ENCODE measurements around the gene ABL1. TPM values are rescaled to one million over a fixed set of nuclear protein-coding genes. Genes with fewer than 3 reads are reported as not detected.

The ABL1 gene
- total and polyA plus RNA-seq, 5 donors from 2014 or later: 5.5 to 33.9 (median 8.6) TPM

DNA sequence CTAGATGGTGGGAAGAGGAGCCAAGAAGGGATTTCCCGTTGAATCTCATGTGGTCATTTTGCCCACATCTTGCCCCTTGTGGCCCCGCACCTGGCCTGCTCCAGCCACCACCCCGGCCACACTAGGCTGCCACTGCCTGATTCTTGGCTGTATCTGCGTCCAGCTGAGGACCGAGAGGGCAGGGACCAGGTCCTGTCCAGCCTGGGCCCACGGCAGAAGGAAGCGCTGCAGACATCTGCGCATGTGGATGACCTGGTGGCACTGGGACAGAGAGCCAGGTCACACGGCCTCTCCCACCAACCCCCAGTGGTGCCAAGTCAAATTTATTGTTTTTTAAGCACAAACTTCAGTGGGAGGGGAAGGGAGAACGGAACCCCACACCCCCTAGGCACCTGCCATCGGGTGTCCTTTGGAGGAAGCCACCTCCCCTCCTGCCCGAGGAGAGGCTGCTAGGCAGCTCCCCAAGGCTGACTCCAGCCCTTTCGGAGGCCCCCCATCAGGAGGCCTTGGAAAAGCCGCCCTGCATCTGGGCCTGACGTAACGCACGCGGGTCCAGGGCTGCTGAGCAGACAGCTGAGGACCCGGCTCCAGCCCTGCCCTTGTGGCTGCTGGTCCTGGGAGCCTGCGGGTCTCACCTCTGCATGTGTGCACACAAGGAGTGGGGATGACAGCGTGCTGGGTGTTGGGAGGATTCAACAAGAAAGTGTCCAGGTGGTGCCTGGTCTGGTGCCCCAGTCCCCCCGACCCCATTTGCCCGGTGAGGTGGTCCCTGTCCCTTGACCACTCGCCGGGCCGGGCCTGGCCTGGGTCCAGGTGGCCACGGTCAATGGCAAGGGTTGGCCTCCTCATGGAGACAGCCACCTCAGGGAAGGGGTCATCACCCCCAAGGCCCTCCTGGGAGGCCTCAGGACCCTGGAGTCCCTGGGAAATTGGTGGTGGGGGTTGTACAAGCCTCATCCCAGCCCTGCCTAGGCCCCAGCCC, 67.4 kb downstream of the ABL1 start:
- H3K4me3 ChIP-seq (ENCODE audit: low read depth, low read length): no peak overlapping the region
- H3K4me1 Mint-ChIP-seq: peaks cover 0 to 2% (median 0%) of the 10 kb centered on the region in 4 donors
- no peak for DNase-seq
- H3K4me1 ChIP-seq (ENCODE audit: control insufficient read depth, insufficient read depth, low read length, poor library complexity, severe bottlenecking): no peaks in the 10 kb centered on the region
- no peak overlapping the region for H3K4me3 Mint-ChIP-seq
- no peaks in the 10 kb centered on the region for H3K9me3 Mint-ChIP-seq
- no peaks in the 10 kb centered on the region for H3K9me3 ChIP-seq (ENCODE audit: control insufficient read depth in 2 of 2, low read length in 2 of 2)
- no peaks in the 10 kb centered on the region for H3K27me3 Mint-ChIP-seq
- H3K27ac ChIP-seq (ENCODE audit: insufficient read depth, low read length, poor library complexity, severe bottlenecking): no peak overlapping the region
- no peaks in the 10 kb centered on the region for H3K27me3 ChIP-seq (ENCODE audit: control insufficient read depth, insufficient read depth, low read length)
- H3K36me3 Mint-ChIP-seq: no peaks in the 10 kb centered on the region
- no peak overlapping the region for H3K27ac Mint-ChIP-seq
- no peak for ATAC-seq (ENCODE audit: low read depth in 2 of 2)
- H3K36me3 ChIP-seq (ENCODE audit: control insufficient read depth, insufficient read depth, low read length): no peaks in the 10 kb centered on the region

DNA sequence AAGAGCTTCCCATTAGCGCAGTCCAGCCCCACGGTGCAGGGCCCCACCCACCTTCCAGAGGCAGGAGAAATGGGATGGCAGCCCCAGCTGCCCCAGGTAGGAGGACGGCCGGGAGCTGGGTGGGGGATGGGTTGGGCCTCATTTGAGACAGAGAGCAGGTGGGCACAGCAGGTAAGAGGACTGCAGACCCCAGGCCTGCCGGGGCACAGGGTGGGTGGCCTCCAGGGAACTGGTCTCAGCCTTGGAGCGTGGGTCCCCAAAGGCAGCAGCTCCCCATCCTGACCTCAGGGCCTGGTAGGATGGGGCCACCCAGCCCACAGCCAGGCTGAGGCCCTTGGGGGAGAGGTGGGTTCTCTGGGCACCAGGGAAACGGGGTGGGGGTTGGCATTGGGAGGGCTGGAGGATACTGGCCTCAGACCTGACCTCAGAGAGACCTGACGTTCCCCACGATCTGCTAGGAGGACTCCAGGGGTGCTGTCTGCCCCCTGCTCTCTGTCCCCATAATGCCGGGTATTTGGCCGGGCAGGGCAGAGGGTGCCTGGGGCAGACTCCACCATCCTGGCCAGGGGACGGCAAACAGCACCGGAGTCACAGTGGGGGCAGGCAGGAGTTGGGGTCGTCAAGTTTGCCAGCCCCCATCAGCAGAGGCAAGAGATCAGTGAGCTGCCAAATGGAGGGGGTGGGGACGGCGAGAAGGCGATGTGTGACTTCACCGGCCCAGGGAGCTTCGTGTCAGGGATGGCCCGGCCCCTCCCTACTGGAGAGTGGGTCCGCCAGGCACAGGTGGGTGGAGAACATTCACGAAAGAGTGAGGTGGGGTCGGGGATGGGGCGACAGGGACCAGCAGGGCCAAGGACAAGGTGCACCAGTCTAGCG, 68.4 kb downstream of the ABL1 start:
- no peaks in the 10 kb centered on the region for H3K27me3 ChIP-seq (ENCODE audit: control insufficient read depth, insufficient read depth, low read length)
- H3K27ac Mint-ChIP-seq: no peak overlapping the region
- no peak for DNase-seq

DNA sequence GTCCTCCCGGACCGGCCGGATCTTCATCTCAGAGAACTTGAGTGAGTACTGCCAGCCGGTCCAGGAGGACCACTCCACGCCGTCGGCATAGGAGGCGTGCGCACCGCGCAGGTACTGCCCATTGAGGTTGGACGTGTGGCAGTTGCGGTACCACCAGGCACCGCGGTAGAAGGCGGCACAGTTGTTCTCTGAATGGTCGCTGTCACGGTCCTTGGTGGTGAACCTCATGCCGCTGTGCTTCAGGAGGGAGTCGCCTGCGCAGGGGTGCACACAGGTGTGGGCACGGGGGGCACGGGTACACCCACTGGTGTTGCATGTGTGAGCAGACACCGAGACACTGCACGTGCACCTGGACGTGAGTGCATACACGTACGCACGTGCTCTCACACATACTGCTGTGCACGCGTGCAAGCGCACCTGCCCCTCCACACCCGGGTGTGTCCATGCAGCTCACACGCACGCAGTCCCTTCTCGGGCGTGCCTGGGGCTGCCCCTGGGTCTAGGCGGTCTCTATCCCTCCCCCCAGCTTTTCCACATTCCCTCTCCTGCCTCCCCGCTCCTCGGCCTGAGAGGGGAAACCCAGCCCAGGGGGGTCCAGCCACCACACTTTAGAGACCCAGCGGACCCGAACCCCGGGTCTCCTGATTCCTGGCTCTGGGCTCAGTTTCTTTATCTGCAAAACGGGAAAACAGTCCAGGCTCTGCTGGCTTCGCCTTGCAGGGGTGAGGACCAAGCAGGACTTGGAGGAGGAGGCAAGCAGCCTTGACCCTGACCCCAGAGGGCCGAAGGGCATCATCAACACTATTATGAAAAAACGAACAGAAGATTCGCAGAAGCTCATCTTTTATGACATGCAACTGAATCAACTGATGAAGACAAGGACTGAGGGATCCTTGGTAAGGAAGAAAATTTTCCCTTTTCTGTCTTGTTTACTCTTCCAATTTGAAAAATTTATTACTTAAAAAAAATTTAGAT, 69.3 kb downstream of the ABL1 start:
- H3K27ac Mint-ChIP-seq: no peak overlapping the region
- no peaks in the 10 kb centered on the region for H3K9me3 Mint-ChIP-seq
- no peak overlapping the region for H3K4me3 Mint-ChIP-seq
- H3K4me1 Mint-ChIP-seq: peaks cover 0 to 2% (median 0%) of the 10 kb centered on the region in 4 donors
- DNase-seq (no peak), ATAC-seq (ENCODE audit: low read depth in 2 of 2) (no peak)
- Histone ChIP-seq H3K27ac (ENCODE audit: insufficient read depth, low read length, poor library complexity, severe bottlenecking) (no peak overlapping the region), H3K4me1 (ENCODE audit: control insufficient read depth, insufficient read depth, low read length, poor library complexity, severe bottlenecking) (no peaks in the 10 kb centered on the region), H3K36me3 (ENCODE audit: control insufficient read depth, insufficient read depth, low read length) (no peaks in the 10 kb centered on the region), H3K4me3 (ENCODE audit: low read depth, low read length) (no peak overlapping the region), H3K9me3 (ENCODE audit: control insufficient read depth in 2 of 2, low read length in 2 of 2) (no peaks in the 10 kb centered on the region), H3K27me3 (ENCODE audit: control insufficient read depth, insufficient read depth, low read length) (no peaks in the 10 kb centered on the region)
- H3K36me3 Mint-ChIP-seq: no peaks in the 10 kb centered on the region
- peaks cover 5% of the 10 kb centered on the region for H3K27me3 Mint-ChIP-seq

More for the DNA sequence above, 68.4 kb downstream of the ABL1 start:
- ATAC-seq (ENCODE audit: low read depth in 2 of 2): no peak
- Mint-ChIP-seq H3K27me3 (no peaks in the 10 kb centered on the region), H3K9me3 (no peaks in the 10 kb centered on the region), H3K36me3 (no peaks in the 10 kb centered on the region), H3K4me1 (peaks cover 0 to 2% (median 0%) of the 10 kb centered on the region in 4 donors), H3K4me3 (no peak overlapping the region)
- H3K36me3 ChIP-seq (ENCODE audit: control insufficient read depth, insufficient read depth, low read length): no peaks in the 10 kb centered on the region
- no peak overlapping the region for H3K4me3 ChIP-seq (ENCODE audit: low read depth, low read length)
- no peaks in the 10 kb centered on the region for H3K9me3 ChIP-seq (ENCODE audit: control insufficient read depth in 2 of 2, low read length in 2 of 2)
- no peak overlapping the region for H3K27ac ChIP-seq (ENCODE audit: insufficient read depth, low read length, poor library complexity, severe bottlenecking)
- H3K4me1 ChIP-seq (ENCODE audit: control insufficient read depth, insufficient read depth, low read length, poor library complexity, severe bottlenecking): no peaks in the 10 kb centered on the region

DNA sequence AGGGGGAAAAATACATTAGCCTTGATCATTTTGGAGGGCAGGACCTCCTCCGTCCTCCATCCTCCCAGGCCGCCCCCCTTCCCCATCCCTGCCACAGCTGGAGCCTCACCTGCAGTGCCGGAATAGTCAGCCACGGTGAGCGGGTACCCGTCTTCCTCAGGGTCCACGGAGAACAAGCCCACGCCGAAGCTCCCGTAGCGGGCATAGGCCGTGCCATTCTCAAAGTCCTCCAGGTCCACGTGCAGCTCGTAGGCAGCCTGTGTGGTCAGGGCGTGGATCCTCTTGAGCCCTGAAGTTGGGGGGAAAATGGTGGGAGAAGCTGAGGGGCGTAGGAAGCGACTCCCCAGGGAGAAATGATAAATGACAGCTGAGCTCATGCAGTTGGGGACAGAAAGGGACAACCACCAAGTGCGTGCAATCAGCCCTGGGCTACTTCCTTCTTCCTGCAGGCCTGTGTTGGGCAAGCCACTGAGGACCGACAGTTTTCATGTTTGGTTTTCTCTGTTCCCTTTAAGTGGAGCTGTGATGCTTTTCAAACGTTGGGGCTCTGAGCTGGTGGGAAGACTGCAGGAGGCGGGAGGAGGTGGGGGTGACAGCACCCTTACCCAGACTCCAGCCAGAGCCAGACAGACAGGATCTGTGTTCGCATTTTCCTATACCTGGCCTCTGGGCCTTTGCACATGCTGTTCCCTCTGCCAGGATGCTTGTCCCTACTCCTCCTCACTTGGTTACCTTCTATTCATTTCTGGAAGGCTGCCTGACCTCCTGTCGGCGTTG, 70.3 kb downstream of the ABL1 start:
- no peaks in the 10 kb centered on the region for H3K9me3 Mint-ChIP-seq
- no peaks in the 10 kb centered on the region for H3K27me3 ChIP-seq (ENCODE audit: control insufficient read depth, insufficient read depth, low read length)
- no peak overlapping the region for H3K27ac ChIP-seq (ENCODE audit: insufficient read depth, low read length, poor library complexity, severe bottlenecking)
- DNase-seq (no peak), ATAC-seq (ENCODE audit: low read depth in 2 of 2) (no peak)
- no peaks in the 10 kb centered on the region for H3K9me3 ChIP-seq (ENCODE audit: control insufficient read depth in 2 of 2, low read length in 2 of 2)
- H3K36me3 ChIP-seq (ENCODE audit: control insufficient read depth, insufficient read depth, low read length): no peaks in the 10 kb centered on the region
- H3K27ac Mint-ChIP-seq: no peak overlapping the region
- H3K4me1 Mint-ChIP-seq: peaks cover 0 to 2% (median 0%) of the 10 kb centered on the region in 4 donors
- H3K27me3 Mint-ChIP-seq: peaks cover 5% of the 10 kb centered on the region
- H3K36me3 Mint-ChIP-seq: no peaks in the 10 kb centered on the region
- H3K4me3 Mint-ChIP-seq: no peak overlapping the region
- H3K4me1 ChIP-seq (ENCODE audit: control insufficient read depth, insufficient read depth, low read length, poor library complexity, severe bottlenecking): no peaks in the 10 kb centered on the region
- H3K4me3 ChIP-seq (ENCODE audit: low read depth, low read length): no peak overlapping the region

DNA sequence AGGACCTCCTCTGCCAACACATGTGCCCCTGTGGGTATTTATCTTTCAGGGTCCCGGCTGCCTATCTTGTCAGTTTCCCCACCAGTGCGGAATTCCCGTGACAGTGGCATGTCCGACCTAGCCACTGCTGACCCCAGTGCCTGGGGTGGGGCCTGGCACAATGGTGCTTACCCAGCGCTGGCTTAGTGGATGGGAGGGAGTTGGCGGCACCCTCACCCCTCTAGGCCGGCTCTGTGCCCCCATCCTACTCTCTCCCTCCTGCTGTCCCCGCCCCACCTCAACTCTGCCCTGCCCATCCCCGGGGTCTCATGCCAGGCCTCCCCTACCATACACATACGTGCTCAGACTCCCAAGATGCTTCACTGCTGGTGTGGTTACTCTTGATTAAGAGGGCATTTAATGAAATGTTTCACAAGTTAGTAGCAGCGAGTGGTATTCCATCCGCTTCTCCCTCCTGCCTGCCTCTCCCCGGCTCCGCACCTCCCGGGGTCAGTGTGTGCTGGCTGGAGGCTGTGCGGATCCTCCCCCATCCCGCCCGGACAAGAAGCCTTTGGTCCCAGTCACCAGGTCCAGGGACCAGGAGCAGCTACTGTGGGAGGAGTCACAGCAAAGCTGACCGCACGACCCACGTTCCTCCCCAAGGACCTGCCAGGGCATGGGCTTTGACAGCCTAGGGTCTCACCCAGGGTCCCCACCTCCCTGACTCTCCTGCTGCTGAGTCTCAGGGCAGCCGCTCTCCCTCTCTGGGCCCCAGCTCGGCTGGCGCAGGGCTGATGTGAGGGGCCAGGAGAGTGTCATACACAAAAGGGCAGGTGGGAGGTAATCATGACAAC, 71.1 kb downstream of the ABL1 start:
- H3K4me3 Mint-ChIP-seq: no peak overlapping the region
- ATAC-seq (ENCODE audit: low read depth in 2 of 2): no peak

DNA sequence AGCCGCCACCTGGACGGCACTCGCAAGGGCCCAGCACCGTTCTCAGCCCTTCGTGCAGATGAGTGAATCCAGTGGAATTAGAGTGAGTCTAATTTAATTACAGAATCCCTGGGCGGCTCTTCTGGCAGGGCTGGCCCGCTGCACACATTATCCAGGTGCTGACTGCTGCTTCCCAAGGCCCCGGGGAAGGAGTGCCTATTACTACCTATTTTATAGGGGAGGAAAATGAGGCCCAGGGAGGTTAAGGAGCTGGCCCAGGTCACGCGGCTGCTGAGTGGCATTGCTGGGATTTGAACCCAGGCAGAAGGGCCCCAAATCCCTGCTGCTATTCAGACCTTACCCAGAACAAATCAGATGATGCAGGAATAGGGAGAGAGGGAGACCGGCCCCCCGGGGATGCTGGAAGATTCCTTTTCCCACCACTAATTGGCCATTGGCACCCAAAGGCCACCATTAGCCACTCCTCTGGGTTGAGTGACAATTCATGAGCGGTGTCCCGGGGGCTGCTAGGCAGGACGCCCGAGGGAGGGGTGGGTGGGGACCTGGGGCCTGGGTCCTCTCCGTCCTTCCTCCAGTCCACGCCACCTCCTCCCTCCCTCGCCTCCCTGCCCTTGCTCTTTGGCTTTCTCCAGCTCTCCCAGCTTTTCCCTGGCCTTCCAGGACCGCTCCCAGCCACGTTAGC, 71.8 kb downstream of the ABL1 start:
- H3K9me3 ChIP-seq (ENCODE audit: control insufficient read depth in 2 of 2, low read length in 2 of 2): no peaks in the 10 kb centered on the region
- H3K27me3 Mint-ChIP-seq: peaks cover 5% of the 10 kb centered on the region
- H3K9me3 Mint-ChIP-seq: no peaks in the 10 kb centered on the region
- no peak overlapping the region for H3K27ac Mint-ChIP-seq
- no peaks in the 10 kb centered on the region for H3K4me1 ChIP-seq (ENCODE audit: control insufficient read depth, insufficient read depth, low read length, poor library complexity, severe bottlenecking)
- peaks cover 0 to 6% (median 0%) of the 10 kb centered on the region in 4 donors for H3K4me1 Mint-ChIP-seq
- no peak overlapping the region for H3K4me3 ChIP-seq (ENCODE audit: low read depth, low read length)
- DNase-seq (no peak), ATAC-seq (ENCODE audit: low read depth in 2 of 2) (no peak)
- no peak overlapping the region for H3K27ac ChIP-seq (ENCODE audit: insufficient read depth, low read length, poor library complexity, severe bottlenecking)
- no peaks in the 10 kb centered on the region for H3K36me3 Mint-ChIP-seq
- no peaks in the 10 kb centered on the region for H3K36me3 ChIP-seq (ENCODE audit: control insufficient read depth, insufficient read depth, low read length)
- no peak overlapping the region for H3K4me3 Mint-ChIP-seq
- no peaks in the 10 kb centered on the region for H3K27me3 ChIP-seq (ENCODE audit: control insufficient read depth, insufficient read depth, low read length)

More for the DNA sequence above, 71.1 kb downstream of the ABL1 start:
- no peaks in the 10 kb centered on the region for H3K4me1 ChIP-seq (ENCODE audit: control insufficient read depth, insufficient read depth, low read length, poor library complexity, severe bottlenecking)
- Mint-ChIP-seq H3K4me1 (peaks cover 0 to 6% (median 0%) of the 10 kb centered on the region in 4 donors), H3K27me3 (peaks cover 5% of the 10 kb centered on the region), H3K36me3 (no peaks in the 10 kb centered on the region), H3K27ac (no peak overlapping the region), H3K9me3 (no peaks in the 10 kb centered on the region)
- no peaks in the 10 kb centered on the region for H3K27me3 ChIP-seq (ENCODE audit: control insufficient read depth, insufficient read depth, low read length)
- no peak overlapping the region for H3K4me3 ChIP-seq (ENCODE audit: low read depth, low read length)
- H3K27ac ChIP-seq (ENCODE audit: insufficient read depth, low read length, poor library complexity, severe bottlenecking): no peak overlapping the region
- DNase-seq: no peak
- no peaks in the 10 kb centered on the region for H3K36me3 ChIP-seq (ENCODE audit: control insufficient read depth, insufficient read depth, low read length)
- H3K9me3 ChIP-seq (ENCODE audit: control insufficient read depth in 2 of 2, low read length in 2 of 2): no peaks in the 10 kb centered on the region
